ENCODE measurements around the gene LMBR1. TPM values are rescaled to one million over a fixed set of nuclear protein-coding genes. Genes with fewer than 3 reads are reported as not detected.

LMBR1 gene
- total and polyA plus RNA-seq, 2 of the 13 experiments (the other 11 are each of a cell fraction or from before 2014, with no cell fraction given) = 20.9 to 39.6 TPM

GRCh38 chr7:156892821-156893706 lies at the start of gene LMBR1 (continued):
- peak; percentile 56; the same call in 1 of the 2 replicates for TF ChIP-seq ZHX2 (IDR thresholded peaks at IDR 0.05; ENCODE audit: low read depth)
- no peak for TF ChIP-seq ZHX2 (CRISPR knock-in tag; IDR thresholded peaks at IDR 0.05; ENCODE audit: borderline replicate concordance)
- peak; percentile 65; the same call in 1 of the 2 replicates for TF ChIP-seq SALL1 (CRISPR knock-in tag; IDR thresholded peaks at IDR 0.05)
- TF ChIP-seq ZBTB33 (CRISPR knock-in tag; IDR thresholded peaks at IDR 0.05) = no peak
- no peak for TF ChIP-seq KDM4B (CRISPR knock-in tag; IDR thresholded peaks at IDR 0.05)
- no peak for TF ChIP-seq ONECUT2 (CRISPR knock-in tag; IDR thresholded peaks at IDR 0.05)
- TF ChIP-seq SIN3A (IDR thresholded peaks at IDR 0.05; ENCODE audit: borderline replicate concordance, low read depth, low read length) = no peak; the same call in 1 of the 2 replicates
- TF ChIP-seq ZNF772 (CRISPR knock-in tag; IDR thresholded peaks at IDR 0.05) = no peak; the same call in 1 of the 2 replicates
- no peak for TF ChIP-seq SRSF1 (optimal IDR thresholded peaks at IDR 0.05; ENCODE audit: low read depth, low read length)
- no peak for TF ChIP-seq ZNF652 (CRISPR knock-in tag; IDR thresholded peaks at IDR 0.05; ENCODE audit: borderline replicate concordance, low read depth)
- no peak for TF ChIP-seq FLYWCH1 (CRISPR knock-in tag; IDR thresholded peaks at IDR 0.05)
- TF ChIP-seq ZNF572 (CRISPR knock-in tag; IDR thresholded peaks at IDR 0.05) = no peak
- TF ChIP-seq, protein P1, sequence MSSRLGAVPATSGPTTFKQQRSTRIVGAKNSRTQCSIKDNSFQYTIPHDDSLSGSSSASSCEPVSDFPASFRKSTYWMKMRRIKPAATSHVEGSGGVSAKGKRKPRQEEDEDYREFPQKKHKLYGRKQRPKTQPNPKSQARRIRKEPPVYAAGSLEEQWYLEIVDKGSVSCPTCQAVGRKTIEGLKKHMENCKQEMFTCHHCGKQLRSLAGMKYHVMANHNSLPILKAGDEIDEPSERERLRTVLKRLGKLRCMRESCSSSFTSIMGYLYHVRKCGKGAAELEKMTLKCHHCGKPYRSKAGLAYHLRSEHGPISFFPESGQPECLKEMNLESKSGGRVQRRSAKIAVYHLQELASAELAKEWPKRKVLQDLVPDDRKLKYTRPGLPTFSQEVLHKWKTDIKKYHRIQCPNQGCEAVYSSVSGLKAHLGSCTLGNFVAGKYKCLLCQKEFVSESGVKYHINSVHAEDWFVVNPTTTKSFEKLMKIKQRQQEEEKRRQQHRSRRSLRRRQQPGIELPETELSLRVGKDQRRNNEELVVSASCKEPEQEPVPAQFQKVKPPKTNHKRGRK (CRISPR knock-in tag; IDR thresholded peaks at IDR 0.05) = no peak
- no peak for TF ChIP-seq ATM (IDR thresholded peaks at IDR 0.05; ENCODE audit: borderline replicate concordance)
- no peak for TF ChIP-seq GPN1 (CRISPR knock-in tag; IDR thresholded peaks at IDR 0.05; ENCODE audit: borderline replicate concordance)
- no peak for TF ChIP-seq ZNF280D (CRISPR knock-in tag; IDR thresholded peaks at IDR 0.05)

Measured in HepG2 (cell line).